Fibroblast of lung (primary cell): Measurements from ENCODE around the gene ERFL.

Experiments used
- EZH2 ChIP-seq: IDR thresholded peaks from 2 replicates; pipeline ENCODE4 v1.5.1; 2012; ENCODE audit warnings: low read length, control low read depth, mild to moderate bottlenecking; ENCODE audit errors: missing control alignments
- TF ChIP-seq, protein P1 (sequence below), 2 donors: IDR thresholded peaks in 1 of 2; conservative IDR thresholded peaks in 1 of 2; 1 replicate in 1 of 2; 2 replicates in 1 of 2; pipeline ENCODE4 v1.5.1; 2011 to 2012; ENCODE audit warnings: low read length in 2 of 2, control low read depth in 1 of 2, inconsistent platforms in 1 of 2, low read depth in 1 of 2, mild to moderate bottlenecking in 1 of 2

DNA sequence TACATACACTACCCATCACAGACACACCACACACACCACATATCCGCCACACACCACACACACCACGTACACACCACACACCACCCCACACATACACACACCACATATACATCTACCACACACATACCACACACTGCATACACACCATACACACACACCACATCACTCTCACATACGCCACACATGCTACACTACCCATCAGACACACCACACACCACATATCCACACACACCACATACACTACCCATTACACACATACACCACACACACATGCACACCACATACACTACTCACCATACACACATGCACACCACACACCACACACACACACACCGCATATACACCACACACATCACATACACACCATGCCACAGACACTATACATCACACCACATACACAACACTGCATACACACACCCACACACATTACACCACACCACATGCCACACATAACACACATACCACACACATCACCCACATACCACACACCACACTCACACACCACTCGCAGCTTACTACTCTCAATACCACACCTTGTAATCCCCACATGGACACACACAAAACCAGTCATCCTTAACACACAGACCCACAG is 9.5 kb downstream of the ERFL start:
- TF ChIP-seq, protein P1, sequence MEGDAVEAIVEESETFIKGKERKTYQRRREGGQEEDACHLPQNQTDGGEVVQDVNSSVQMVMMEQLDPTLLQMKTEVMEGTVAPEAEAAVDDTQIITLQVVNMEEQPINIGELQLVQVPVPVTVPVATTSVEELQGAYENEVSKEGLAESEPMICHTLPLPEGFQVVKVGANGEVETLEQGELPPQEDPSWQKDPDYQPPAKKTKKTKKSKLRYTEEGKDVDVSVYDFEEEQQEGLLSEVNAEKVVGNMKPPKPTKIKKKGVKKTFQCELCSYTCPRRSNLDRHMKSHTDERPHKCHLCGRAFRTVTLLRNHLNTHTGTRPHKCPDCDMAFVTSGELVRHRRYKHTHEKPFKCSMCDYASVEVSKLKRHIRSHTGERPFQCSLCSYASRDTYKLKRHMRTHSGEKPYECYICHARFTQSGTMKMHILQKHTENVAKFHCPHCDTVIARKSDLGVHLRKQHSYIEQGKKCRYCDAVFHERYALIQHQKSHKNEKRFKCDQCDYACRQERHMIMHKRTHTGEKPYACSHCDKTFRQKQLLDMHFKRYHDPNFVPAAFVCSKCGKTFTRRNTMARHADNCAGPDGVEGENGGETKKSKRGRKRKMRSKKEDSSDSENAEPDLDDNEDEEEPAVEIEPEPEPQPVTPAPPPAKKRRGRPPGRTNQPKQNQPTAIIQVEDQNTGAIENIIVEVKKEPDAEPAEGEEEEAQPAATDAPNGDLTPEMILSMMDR (conservative IDR thresholded peaks at IDR 0.05 in 1 of 2, IDR thresholded peaks at IDR 0.05 in 1 of 2; ENCODE audit: low read depth in 1 of 2, low read length in 2 of 2): no peak
- no peak for TF ChIP-seq EZH2
